Natural killer cell treated with Interleukin-12 subunit alpha and Interleukin-12 subunit beta and Interleukin-15 and Interleukin-18, amount 100 ng/mL, for 72 hours (primary cell): ENCODE results near the gene SLIT3. TPM values are rescaled to one million over a fixed set of nuclear protein-coding genes. Genes with fewer than 3 reads are reported as not detected.

Source experiments
- ATAC-seq, 2 donors: fragments of 150-1000 bp; cut with Tn5 transposase in 1 of 2; sonication (Bioruptor Pico), chemical (Tn5 transposase) in 1 of 2; 2 replicates each; pipeline ENCODE4 v1.10.0; 2021
- DNase-seq: peaks from one replicate; pipeline ENCODE4 v3.0.0; 2022; ENCODE audit warnings: low spot score
- H3K27ac Mint-ChIP-seq, 2 donors: 1 replicate in 1 of 2; 2 replicates in 1 of 2; pipeline ENCODE4 v1.8.0; 2022; ENCODE audit warnings: mixed read lengths in 2 of 2, mild to moderate bottlenecking in 1 of 2, moderate library complexity in 1 of 2
- H3K27me3 Mint-ChIP-seq, 2 donors: 1 replicate in 1 of 2; 2 replicates in 1 of 2; pipeline ENCODE4 v1.8.0; 2022; ENCODE audit warnings: mixed read lengths in 2 of 2
- H3K36me3 Mint-ChIP-seq: one replicate; pipeline ENCODE4 v1.8.0; 2022; ENCODE audit warnings: mixed read lengths
- H3K4me1 Mint-ChIP-seq, 2 donors: 1 replicate in 1 of 2; 2 replicates in 1 of 2; pipeline ENCODE4 v1.8.0; 2022; ENCODE audit warnings: low read depth in 2 of 2, mixed read lengths in 2 of 2, mild to moderate bottlenecking in 1 of 2
- H3K4me3 Mint-ChIP-seq: one replicate; pipeline ENCODE4 v1.8.0; 2022; ENCODE audit warnings: mixed read lengths
- H3K9me3 Mint-ChIP-seq: 2 replicates; pipeline ENCODE4 v1.8.0; 2022; ENCODE audit warnings: mixed read lengths
- total RNA-seq, 2 donors: library from RNA; stranded (reverse); gene quantifications; one replicate each; pipeline ENCODE4 v1.2.3, GENCODE V29; 2022

SLIT3 gene
- total RNA-seq, 2 donors from 2014 or later: 0.14 TPM; not detected in 1

GRCh38 chr5:168951769-168952168, 349.2 kb downstream of the SLIT3 start:
- H3K36me3 Mint-ChIP-seq: no peaks in the 10 kb centered on the region
- ATAC-seq (no peak), DNase-seq (no peak)
- H3K4me3 Mint-ChIP-seq: no peak overlapping the region
- H3K27ac Mint-ChIP-seq: no peak overlapping the region
- H3K9me3 Mint-ChIP-seq: no peaks in the 10 kb centered on the region
- H3K27me3 Mint-ChIP-seq: peaks cover 0 to 7% of the 10 kb centered on the region in 2 donors
- no peaks in the 10 kb centered on the region for H3K4me1 Mint-ChIP-seq

- no peak for ATAC-seq
- no peaks in the 10 kb centered on the region for H3K9me3 Mint-ChIP-seq
- no peaks in the 10 kb centered on the region for H3K4me1 Mint-ChIP-seq
- no peaks in the 10 kb centered on the region for H3K36me3 Mint-ChIP-seq
- H3K27me3 Mint-ChIP-seq: peaks cover 0 to 7% of the 10 kb centered on the region in 2 donors
- DNase-seq: no peak
- no peak overlapping the region for H3K27ac Mint-ChIP-seq
- no peak overlapping the region for H3K4me3 Mint-ChIP-seq
Observed at GRCh38 chr5:168951356-168951755, 349.6 kb downstream of the SLIT3 start.

GRCh38 chr5:168950241-168950951, 350.5 kb downstream of the SLIT3 start:
- no peak for DNase-seq
- no peaks in the 10 kb centered on the region for H3K4me1 Mint-ChIP-seq
- H3K4me3 Mint-ChIP-seq: no peak overlapping the region
- H3K36me3 Mint-ChIP-seq: no peaks in the 10 kb centered on the region
- H3K9me3 Mint-ChIP-seq: no peaks in the 10 kb centered on the region
- no peak overlapping the region for H3K27ac Mint-ChIP-seq
- peaks cover 0 to 7% of the 10 kb centered on the region in 2 donors for H3K27me3 Mint-ChIP-seq
- peak in 1 of 2 donors; percentile 58 for ATAC-seq

- Mint-ChIP-seq H3K4me3 (no peak overlapping the region), H3K9me3 (no peaks in the 10 kb centered on the region), H3K27ac (no peak overlapping the region), H3K36me3 (no peaks in the 10 kb centered on the region), H3K4me1 (no peaks in the 10 kb centered on the region), H3K27me3 (peaks cover 0 to 7% of the 10 kb centered on the region in 2 donors)
- no peak for DNase-seq
- no peak for ATAC-seq
Observed at GRCh38 chr5:168948746-168949145, 352.2 kb downstream of the SLIT3 start.

GRCh38 chr5:168947212-168947868, 353.6 kb downstream of the SLIT3 start:
- H3K36me3 Mint-ChIP-seq: no peaks in the 10 kb centered on the region
- H3K27me3 Mint-ChIP-seq: peaks cover 0 to under 1% of the 10 kb centered on the region in 2 donors
- H3K4me1 Mint-ChIP-seq: no peaks in the 10 kb centered on the region
- H3K27ac Mint-ChIP-seq: no peak overlapping the region
- ATAC-seq: no peak
- no peak overlapping the region for H3K4me3 Mint-ChIP-seq
- DNase-seq: no peak
- no peaks in the 10 kb centered on the region for H3K9me3 Mint-ChIP-seq

- DNase-seq: no peak
- Mint-ChIP-seq H3K9me3 (no peaks in the 10 kb centered on the region), H3K36me3 (no peaks in the 10 kb centered on the region), H3K27me3 (no peaks in the 10 kb centered on the region), H3K4me3 (no peak overlapping the region), H3K27ac (no peak overlapping the region), H3K4me1 (no peaks in the 10 kb centered on the region)
- no peak for ATAC-seq
Observed at GRCh38 chr5:168946363-168946762, 354.6 kb downstream of the SLIT3 start.

GRCh38 chr5:168944004-168944403, 356.9 kb downstream of the SLIT3 start:
- no peaks in the 10 kb centered on the region for H3K9me3 Mint-ChIP-seq
- no peaks in the 10 kb centered on the region for H3K36me3 Mint-ChIP-seq
- no peaks in the 10 kb centered on the region for H3K4me1 Mint-ChIP-seq
- DNase-seq (no peak), ATAC-seq (no peak)
- no peaks in the 10 kb centered on the region for H3K27me3 Mint-ChIP-seq
- H3K27ac Mint-ChIP-seq: no peak overlapping the region
- H3K4me3 Mint-ChIP-seq: no peak overlapping the region

- H3K9me3 Mint-ChIP-seq: no peaks in the 10 kb centered on the region
- H3K36me3 Mint-ChIP-seq: no peaks in the 10 kb centered on the region
- DNase-seq: no peak
- no peak overlapping the region for H3K4me3 Mint-ChIP-seq
- no peak overlapping the region for H3K27ac Mint-ChIP-seq
- no peaks in the 10 kb centered on the region for H3K4me1 Mint-ChIP-seq
- peak in 1 of 2 donors; percentile 32 for ATAC-seq
- H3K27me3 Mint-ChIP-seq: no peaks in the 10 kb centered on the region
Observed at GRCh38 chr5:168943091-168943884, 357.7 kb downstream of the SLIT3 start.

GRCh38 chr5:168941901-168942300, 359.0 kb downstream of the SLIT3 start:
- H3K9me3 Mint-ChIP-seq: no peaks in the 10 kb centered on the region
- ATAC-seq (peak in 1 of 2 donors; percentile 24), DNase-seq (no peak)
- H3K4me1 Mint-ChIP-seq: no peaks in the 10 kb centered on the region
- no peak overlapping the region for H3K27ac Mint-ChIP-seq
- no peaks in the 10 kb centered on the region for H3K36me3 Mint-ChIP-seq
- H3K4me3 Mint-ChIP-seq: no peak overlapping the region
- H3K27me3 Mint-ChIP-seq: no peaks in the 10 kb centered on the region

GRCh38 chr5:168940712-168941111, 360.2 kb downstream of the SLIT3 start:
- Mint-ChIP-seq H3K4me1 (no peaks in the 10 kb centered on the region), H3K27me3 (no peaks in the 10 kb centered on the region), H3K4me3 (no peak overlapping the region), H3K27ac (no peak overlapping the region), H3K9me3 (no peaks in the 10 kb centered on the region), H3K36me3 (no peaks in the 10 kb centered on the region)
- ATAC-seq: no peak
- DNase-seq: no peak

GRCh38 chr5:168939887-168940544, 360.9 kb downstream of the SLIT3 start:
- DNase-seq (no peak), ATAC-seq (no peak)
- Mint-ChIP-seq H3K36me3 (no peaks in the 10 kb centered on the region), H3K9me3 (no peaks in the 10 kb centered on the region), H3K27me3 (peaks cover 2 to 6% of the 10 kb centered on the region in 2 donors), H3K27ac (no peak overlapping the region), H3K4me3 (no peak overlapping the region), H3K4me1 (no peaks in the 10 kb centered on the region)

- H3K36me3 Mint-ChIP-seq: no peaks in the 10 kb centered on the region
- H3K9me3 Mint-ChIP-seq: no peaks in the 10 kb centered on the region
- no peaks in the 10 kb centered on the region for H3K4me1 Mint-ChIP-seq
- peaks cover 2 to 6% of the 10 kb centered on the region in 2 donors for H3K27me3 Mint-ChIP-seq
- ATAC-seq (no peak), DNase-seq (no peak)
- no peak overlapping the region for H3K27ac Mint-ChIP-seq
- no peak overlapping the region for H3K4me3 Mint-ChIP-seq
Observed at GRCh38 chr5:168939156-168939800, 361.7 kb downstream of the SLIT3 start.

- H3K27me3 Mint-ChIP-seq: peaks cover 7 to 20% of the 10 kb centered on the region in 2 donors
- no peaks in the 10 kb centered on the region for H3K9me3 Mint-ChIP-seq
- no peak overlapping the region for H3K4me3 Mint-ChIP-seq
- no peaks in the 10 kb centered on the region for H3K36me3 Mint-ChIP-seq
- no peak for ATAC-seq
- no peak for DNase-seq
- H3K27ac Mint-ChIP-seq: no peak overlapping the region
- no peaks in the 10 kb centered on the region for H3K4me1 Mint-ChIP-seq
Observed at GRCh38 chr5:168936511-168936910, 364.4 kb downstream of the SLIT3 start.
